GM19324 (cell line): ENCODE measurements around the gene BUD13.

Source experiments
- ATAC-seq: cut with Tn5 transposase; IDR thresholded peaks from one replicate; pipeline ENCODE4 v1.9.1; 2021; ENCODE audit warnings: mild to moderate bottlenecking, moderate library complexity; ENCODE audit not compliant: unreplicated experiment, low FRiP score

The BUD13 gene

GRCh38 chr11:116792869-116793771 lies 20.3 kb upstream of the BUD13 start:
- ATAC-seq: no peak

- ATAC-seq: no peak
These were observed 19.5 kb upstream of the BUD13 start for GRCh38 chr11:116792144-116792868.

GRCh38 chr11:116791813-116792143 lies 19.0 kb upstream of the BUD13 start, which contains the start of gene APOA5:
APOA5 (minus strand) TSS chr11:116791879; CDS start chr11:116791860, 19 bp downstream.
- ATAC-seq: no peak

GRCh38 chr11:116791002-116791812 lies 18.4 kb upstream of the BUD13 start:
- ATAC-seq: no peak

- ATAC-seq: no peak
These were observed 17.6 kb upstream of the BUD13 start for GRCh38 chr11:116790167-116791001.

GRCh38 chr11:116788975-116789374 lies 16.2 kb upstream of the BUD13 start:
- no peak for ATAC-seq

GRCh38 chr11:116788534-116788933 lies 15.7 kb upstream of the BUD13 start:
- no peak for ATAC-seq

GRCh38 chr11:116787786-116788486 lies 15.1 kb upstream of the BUD13 start, which contains the start of gene ZPR1:
ZPR1 (minus strand) TSS chr11:116788023; CDS start chr11:116787990, 33 bp downstream.
- peak; percentile 73 for ATAC-seq

GRCh38 chr11:116787436-116787785 lies 14.6 kb upstream of the BUD13 start:
- ATAC-seq: no peak

GRCh38 chr11:116786966-116787365 lies 14.2 kb upstream of the BUD13 start:
- ATAC-seq: no peak

GRCh38 chr11:116786326-116786725 lies 13.5 kb upstream of the BUD13 start:
- ATAC-seq: no peak

- ATAC-seq: no peak
These were observed 9.9 kb upstream of the BUD13 start for GRCh38 chr11:116782728-116783127.

GRCh38 chr11:116778556-116778955 lies 5.8 kb upstream of the BUD13 start:
- ATAC-seq: no peak

- no peak for ATAC-seq
These were observed 4.3 kb upstream of the BUD13 start for GRCh38 chr11:116777056-116777455.

GRCh38 chr11:116776522-116776984 lies 3.8 kb upstream of the BUD13 start:
- no peak for ATAC-seq

- ATAC-seq: no peak
These were observed 3.2 kb upstream of the BUD13 start for GRCh38 chr11:116775975-116776374.

- ATAC-seq: no peak
These were observed 1.9 kb upstream of the BUD13 start for GRCh38 chr11:116774661-116775060.

- ATAC-seq: peak; percentile 39
These were observed 663 bp upstream of the BUD13 start for GRCh38 chr11:116773203-116774097.
